GM21723 (cell line): ENCODE measurements around the gene ADRA2B.
"Not testable (repeated sequence)": the region's sequence is repeated elsewhere in the genome, so short reads cannot be mapped to it uniquely, and the experiment has no call there.

Experiments used
- ATAC-seq: cut with Tn5 transposase; IDR thresholded peaks from one replicate; pipeline ENCODE4 v1.9.1; 2021; ENCODE audit warnings: mild to moderate bottlenecking, moderate library complexity; ENCODE audit not compliant: unreplicated experiment

ADRA2B gene

GRCh38 chr2:96116424-96116878 lies at the start of gene ADRA2B:
Gene ADRA2B (minus strand): TSS chr2:96116571. CDS start chr2:96116149, 422 bp downstream.
- ATAC-seq: peak; percentile 60

DNA sequence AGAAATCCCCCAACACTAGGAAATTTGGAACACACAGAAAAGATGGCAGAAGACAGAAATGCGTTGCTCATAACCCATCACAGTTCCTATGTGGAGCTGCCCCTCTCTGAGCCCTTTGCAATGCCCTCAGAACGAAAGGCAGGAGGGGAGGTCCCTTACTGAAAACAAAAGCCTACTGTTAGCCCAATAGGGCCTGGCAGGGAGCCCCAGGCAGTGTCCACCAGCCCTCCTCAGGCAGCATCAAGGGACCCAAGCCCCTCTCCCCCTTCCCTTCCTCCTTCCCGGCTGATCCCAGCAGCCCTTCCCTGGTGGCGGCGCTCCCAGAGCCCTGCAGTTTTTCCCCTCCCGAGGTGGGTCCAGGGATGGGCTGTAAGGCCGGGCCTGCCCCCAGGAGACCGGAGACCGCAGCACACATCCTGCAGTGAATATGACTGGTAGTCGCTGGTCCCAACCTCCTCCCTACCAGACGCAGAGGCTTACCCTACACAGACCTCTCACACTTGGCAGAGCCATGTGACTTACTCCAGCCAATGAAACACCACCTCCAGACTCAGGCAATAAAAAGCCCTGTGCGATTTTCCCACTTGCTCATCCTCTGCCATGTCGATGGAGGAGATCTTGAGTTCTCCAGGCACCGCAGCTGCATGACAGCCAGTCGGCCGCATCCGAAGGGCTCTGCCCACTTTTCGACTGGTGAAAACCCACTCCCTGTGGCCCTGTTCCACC lies 48.3 kb upstream of the ADRA2B start:
- ATAC-seq: peak; percentile 64

GRCh38 chr2:96163768-96164429 lies 47.5 kb upstream of the ADRA2B start:
- peak; percentile 58 for ATAC-seq

DNA sequence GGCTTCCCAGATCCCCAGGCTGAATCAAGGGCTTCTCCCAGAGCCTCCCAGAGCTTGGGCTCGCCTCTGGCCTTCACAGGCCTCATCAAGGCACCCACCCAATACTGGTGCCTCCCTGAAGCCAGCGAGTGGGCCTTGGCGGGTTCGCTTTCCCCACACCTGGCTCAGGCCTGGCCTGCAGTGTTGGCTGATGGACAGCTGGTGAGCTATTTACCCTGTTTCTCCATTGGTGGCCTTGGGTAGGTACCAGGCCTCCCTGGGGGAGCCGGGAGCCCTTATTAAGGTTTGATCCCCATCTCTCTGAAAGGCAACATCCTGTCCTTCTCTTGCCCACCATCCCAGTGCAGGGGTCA lies 47.0 kb upstream of the ADRA2B start:
- peak; percentile 14 for ATAC-seq

DNA sequence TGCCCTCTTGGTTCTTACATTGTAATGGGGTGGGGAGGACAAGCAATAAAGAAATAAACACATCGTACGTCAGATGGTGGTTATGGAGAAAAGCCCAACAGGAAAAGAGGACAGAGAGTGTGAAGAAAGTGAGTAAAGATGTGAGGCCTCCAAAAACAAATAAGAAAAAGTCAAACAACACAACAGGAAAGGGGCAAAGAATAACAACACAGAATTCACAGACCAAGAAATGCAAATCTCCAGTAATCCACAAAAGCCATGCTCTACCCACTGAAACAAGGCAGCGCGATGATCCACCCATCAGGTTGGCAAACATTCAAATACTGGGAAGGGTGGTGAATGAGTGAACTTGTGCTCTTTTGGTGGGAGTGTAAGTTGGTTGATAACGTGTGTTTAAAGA lies 45.5 kb upstream of the ADRA2B start:
- no peak for ATAC-seq

- ATAC-seq: not testable (repeated sequence)
Observed at GRCh38 chr2:96160366-96160765, 44.0 kb upstream of the ADRA2B start.

DNA sequence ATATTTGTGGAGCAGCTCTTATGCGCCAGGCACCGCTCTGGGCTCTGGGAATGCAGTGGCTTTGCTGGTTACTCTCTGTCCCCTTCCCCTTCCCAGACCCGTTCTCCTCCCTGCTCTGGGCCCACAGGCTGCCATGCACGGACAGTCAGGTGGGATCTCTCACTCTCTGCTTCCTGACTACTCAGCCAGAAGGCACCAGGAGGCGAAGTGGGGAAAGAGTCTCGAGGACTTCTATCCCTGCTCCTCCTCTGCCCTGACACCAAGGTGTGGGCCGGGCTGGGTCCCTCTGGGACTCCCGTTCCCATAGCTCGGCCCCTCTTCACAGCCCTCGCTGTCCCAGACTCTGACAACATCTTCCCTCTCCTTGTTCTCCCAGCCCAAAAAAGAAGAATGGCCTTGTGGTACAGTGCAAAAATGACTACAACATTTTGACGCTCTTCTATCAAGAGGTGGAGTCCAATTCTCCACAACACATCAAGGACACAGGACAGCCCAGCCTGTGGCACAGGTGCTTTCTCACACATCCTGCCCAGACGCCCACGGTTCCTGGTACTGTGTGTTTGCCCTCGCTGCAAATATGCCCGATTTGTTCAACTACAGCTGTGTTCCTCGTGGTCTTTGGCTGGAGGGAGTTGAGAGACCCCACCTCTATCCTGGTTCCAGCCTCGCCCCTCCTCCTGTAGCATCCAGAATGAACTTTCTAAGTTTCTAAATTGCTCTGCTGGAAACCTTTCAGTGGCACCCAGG lies 42.9 kb upstream of the ADRA2B start:
- ATAC-seq: no peak

DNA sequence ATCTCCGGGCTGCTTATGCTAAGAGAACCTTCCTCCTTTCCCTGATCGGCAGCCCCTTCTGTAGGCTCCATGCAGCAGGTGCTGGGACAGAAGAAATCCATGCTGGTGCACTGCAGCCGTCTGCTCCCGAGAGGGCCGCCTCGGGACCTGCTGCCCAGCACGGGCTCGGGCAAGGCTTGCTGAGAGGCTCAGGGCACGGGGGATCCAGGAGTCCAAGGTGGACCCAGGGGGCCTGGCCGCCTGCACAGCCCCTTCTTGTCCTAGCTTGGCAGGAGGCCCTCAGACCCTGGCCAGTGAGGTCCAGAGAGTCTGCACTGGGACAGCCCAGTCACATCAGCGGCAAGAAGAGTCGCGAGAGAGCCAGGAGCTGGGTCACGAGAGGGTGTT lies 42.2 kb upstream of the ADRA2B start:
- ATAC-seq: no peak

DNA sequence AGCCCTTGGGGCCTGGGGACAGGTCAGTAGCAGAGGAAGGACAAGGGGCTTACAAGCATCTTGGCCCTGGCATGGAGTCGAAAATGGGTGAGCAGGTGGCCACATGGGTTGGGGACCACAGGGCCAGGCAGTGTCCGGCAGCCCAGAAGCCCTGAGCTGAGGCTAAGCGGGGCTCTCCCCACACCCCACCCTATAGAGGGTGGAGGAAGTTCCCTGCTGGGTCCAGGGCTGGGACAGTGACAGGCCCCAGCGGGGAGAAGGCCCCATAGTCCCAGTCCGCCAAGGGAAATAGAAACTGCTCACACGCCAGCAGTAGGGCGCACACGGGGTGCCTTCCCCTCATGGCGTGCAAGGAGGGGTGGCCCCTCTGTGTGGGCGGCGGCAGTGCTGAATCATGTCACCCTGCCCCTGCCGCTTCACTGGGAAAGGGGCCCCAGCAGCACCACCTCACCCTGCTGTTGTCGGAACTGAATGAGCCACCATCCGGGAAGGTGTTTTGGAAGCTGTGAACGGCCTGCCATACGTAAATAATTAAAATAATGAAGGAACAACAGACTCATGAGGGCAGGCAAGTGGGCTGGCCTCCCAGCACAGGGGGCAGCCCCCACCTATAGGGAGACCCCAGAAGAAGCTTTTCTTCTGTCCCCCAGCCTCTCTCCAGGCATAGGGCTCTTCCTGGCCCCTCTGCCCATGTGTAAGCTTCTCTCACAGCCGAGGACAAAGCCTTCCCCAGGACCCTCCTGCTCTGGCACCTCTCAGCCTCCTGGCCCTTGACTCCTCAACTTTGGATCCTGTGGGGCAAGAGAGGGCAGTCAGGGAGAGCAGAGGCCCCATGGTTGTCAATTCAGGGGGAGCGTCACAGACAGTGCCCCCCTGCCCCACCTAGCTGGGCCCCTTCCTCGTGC lies 41.5 kb upstream of the ADRA2B start:
- peak; percentile 61 for ATAC-seq

DNA sequence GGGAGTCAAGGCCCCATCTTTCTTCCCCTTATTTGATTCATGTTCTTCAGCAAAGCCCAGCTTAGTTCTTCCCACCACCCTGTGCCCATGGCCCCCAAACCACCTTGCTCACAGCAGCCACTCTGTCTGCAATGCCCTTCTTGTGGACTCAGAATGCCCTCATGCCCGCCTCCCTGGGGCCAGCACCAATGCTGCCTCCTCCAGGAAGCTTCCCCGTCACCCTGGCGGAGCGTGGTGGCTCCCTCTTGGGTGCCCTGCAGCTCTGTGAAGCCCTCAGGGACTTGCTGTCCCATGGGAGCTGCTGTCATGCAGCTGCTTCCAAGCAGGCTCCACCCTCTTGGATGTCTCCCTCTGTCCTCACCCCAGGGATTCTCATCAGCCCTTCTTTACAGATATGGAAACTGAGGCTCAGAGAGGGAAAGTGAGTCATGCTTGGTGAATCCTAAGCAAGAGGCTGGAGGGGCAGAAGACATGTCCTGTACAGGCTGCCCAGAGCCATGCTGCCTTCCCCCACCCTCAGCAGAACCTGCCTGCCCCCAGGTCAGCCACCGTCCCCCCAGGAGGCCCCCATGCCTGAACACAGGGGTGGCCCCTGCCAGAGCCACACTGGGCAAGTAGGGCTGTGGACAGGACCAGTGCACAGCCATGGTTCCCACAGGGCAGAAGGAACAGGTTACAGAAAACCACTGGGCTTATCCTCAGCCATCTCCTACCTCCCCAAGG lies 40.7 kb upstream of the ADRA2B start:
- peak; percentile 33 for ATAC-seq

- no peak for ATAC-seq
Observed at GRCh38 chr2:96156011-96156820, 39.8 kb upstream of the ADRA2B start.

GRCh38 chr2:96154506-96155380 lies 38.4 kb upstream of the ADRA2B start:
- ATAC-seq: no peak

GRCh38 chr2:96153991-96154431 lies 37.6 kb upstream of the ADRA2B start:
- no peak for ATAC-seq

DNA sequence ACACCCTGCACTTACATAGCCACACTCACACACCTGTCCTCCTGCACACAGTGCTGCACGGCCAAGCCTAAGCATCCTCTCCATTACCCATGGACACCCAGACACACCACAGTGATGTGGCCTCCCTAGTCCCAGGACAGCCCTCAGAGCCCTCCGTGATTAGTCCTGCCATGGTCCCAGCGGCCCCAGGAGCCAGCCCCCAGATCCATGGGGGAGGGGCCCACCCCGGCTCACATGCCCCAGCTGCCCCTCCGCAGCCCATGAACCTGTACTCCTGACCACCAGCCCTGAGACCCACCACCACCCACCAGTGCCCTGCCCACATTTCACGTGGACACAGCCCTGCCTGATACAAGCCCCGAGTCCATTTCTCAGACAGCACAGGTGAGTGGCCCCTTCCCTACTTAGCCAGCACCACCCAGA lies 36.9 kb upstream of the ADRA2B start:
- ATAC-seq: no peak

DNA sequence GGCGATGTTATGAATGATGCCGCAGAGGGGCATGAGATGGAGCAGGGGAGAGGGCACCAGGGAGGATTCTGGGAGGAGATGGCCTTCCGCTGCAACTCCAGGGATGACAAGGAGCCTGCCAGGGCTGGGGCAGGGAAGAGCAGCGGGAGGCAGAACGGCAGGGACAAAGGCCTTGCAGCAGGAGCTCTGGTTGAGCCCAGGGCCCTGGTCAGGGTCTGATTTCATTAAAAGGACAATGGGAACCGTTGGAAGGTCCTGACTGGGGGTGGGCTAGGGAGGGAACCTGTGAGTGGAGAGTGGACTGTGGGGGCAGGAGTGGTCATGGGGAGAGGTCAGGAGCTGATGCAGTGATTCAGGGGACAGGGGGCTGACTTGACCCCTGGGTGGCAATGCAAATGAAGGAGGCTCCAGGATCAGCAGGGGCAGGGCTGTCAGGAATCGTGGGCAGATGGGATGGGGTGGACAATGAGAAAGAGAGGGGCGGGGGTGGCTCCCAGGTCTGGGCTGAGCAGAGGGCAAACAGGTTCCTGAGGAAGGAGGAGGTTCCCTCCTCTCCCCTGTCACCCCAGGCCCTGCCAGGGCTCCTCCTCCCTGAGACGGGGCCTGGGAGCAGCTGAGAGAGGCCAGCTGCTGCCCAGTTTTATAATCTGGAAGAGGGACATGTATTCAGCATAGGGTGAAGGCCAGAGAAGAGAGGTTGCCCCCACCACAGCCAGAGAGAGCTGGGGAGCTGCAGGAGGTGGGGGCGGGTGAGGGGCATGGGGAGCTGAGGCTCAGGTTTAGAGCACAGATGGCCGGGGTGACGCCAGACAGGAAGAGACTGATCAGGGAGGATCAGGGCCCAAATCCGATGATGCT lies 36.2 kb upstream of the ADRA2B start:
- ATAC-seq: no peak

GRCh38 chr2:96151595-96152303 lies 35.4 kb upstream of the ADRA2B start:
- no peak for ATAC-seq
